GM21723 (cell line): Measurements from ENCODE around the gene PRSS38.

Experiments used
- ATAC-seq: cut with Tn5 transposase; IDR thresholded peaks from one replicate; pipeline ENCODE4 v1.9.1; 2021; ENCODE audit warnings: mild to moderate bottlenecking, moderate library complexity; ENCODE audit not compliant: unreplicated experiment

Gene PRSS38

GRCh38 chr1:227893949-227894721 is 78.7 kb downstream of the PRSS38 start:
- no peak for ATAC-seq

- ATAC-seq, result no peak
These were observed 79.5 kb downstream of the PRSS38 start for GRCh38 chr1:227894831-227895451.
